NCI-H524 treated with DMSO at 0.1 percent for 48 hours (cell line): ENCODE data around the gene SP3.

ENCODE experiments used
- DNase-seq: peaks from one replicate; lab custom pipeline; 2025; lab: John Stamatoyannopoulos, UW

SP3 gene

DNA sequence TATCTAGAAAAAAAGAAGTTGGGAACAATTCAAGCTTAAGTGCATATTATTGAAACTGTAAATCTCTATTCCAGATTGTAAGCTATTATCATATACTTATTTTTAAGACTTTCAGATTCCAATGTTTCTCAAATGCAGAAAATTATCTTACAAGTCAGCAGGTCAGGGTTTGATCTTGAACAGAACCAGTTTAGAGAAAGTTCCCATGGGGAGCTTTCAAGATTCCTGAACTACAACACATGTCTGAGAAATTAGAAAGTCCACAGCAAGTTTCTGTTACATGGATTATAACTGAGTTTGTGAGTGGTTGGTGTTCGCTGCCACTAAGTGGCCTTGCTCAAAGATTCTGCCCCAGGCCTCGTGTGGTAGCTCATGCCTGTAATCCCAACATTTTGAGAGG lies 31.6 kb upstream of the SP3 start:
- no peak for DNase-seq

DNA sequence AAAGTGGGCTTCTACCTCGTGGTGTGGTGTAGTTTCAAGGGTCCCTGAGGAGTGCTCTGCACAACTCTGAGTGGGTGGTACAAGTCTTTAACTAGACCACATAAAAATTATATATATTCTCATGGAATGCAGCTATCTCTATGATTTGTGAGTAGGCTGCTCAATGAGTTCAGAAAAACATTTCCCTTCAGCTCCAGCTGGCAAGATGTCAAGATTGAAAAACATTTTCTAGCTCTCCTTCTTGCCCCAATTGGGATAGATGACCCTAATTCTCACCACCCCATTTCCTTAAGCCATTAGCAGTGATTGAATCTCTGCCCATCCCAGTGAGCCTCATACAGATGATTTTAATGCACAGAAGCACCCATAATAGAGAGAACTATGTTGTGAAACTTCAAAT lies 28.3 kb upstream of the SP3 start:
- no peak for DNase-seq

DNA sequence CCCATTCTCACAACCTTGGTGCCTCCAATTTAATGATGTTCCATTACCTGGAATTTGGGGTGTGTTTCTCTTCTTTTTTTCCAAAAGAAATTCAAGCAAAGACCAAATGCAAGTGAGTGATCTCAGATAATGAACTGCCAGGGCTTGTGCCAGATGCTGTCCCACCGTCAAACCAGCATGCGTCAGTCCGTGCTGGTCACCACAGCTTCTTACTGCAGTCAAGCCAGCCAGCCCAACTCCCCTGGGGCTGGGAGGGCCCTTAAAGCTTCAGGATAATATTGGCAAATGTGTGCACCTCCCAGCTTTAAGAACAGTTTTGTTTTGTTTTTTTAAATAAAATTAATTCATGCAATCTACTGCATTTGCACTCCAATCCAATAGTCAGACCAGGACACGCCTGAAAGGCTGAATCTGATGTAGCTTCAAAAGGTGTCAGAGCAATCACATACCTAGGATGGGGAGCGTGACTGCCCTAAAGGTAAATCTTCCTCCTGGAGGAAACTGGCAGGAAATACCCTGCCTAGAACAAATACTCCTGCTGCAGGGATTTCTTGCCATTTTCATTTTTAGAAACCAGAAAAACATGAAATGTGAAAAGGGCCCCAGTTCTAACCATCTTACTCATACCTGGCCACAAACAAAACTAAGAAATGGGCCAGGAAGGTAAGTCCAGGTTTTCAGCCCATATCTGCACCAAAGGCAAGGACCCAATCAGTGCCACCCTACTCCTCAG lies 26.8 kb upstream of the SP3 start:
- no peak for DNase-seq

DNA sequence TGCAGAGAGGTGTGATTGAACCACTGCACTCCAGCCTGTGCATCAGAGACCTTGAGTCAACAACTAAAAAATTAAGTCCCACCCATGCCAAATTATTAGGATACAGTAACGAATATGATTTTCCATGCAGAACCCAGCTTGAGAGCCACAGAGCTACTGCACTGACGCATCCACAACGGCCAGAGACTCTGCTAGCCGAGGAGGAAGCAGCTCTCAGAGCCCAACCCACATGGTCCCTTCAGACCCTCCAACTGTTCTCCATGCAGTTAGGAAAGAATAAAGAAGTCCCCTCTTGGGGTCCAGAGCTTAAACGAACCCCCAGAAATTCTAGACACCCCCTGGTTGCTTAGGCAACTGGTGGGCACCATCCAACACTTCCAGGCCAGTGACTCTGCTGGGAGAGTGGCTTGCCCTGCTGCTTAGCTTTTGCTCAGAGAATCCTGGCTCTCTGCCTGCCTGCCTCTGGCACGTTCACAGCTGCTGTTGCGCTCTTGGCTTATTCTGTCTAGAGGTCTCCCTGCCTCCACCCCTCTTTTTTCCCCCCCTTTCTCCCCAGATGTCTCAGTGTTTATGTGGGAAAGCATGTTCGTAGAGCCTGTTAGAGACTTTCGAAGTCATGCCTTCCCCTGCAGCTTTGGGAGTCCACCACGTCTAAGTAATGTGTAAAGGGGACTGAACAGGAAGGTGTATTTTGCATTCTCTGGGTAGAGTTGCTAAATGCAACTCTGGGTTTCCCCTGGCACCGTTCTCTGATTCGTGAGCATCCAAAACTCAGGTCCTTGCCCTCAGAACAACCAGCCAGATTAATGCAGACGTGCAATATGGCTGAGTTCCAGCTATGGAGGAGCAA lies 26.0 kb upstream of the SP3 start:
- DNase-seq, result peak; percentile 35

DNA sequence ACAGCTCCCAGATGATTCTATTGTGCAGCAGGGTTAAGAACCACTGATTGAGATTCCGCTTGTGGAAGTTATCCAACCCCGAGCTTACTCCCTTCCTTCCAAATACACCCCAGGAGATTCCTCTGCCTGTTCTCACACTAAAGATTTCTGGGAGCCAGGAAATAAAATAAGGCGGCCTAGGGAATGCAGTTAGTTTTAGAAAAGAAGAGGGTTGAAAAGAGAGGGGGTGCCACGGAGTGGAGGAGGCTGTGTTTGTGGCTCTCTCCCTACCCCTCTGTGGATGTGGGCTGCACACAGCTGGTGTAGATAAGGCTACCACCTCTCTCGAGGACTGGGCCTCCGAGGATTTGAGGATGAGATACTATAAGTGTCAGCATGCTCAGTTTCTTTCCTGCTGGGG lies 25.1 kb upstream of the SP3 start:
- no peak for DNase-seq

DNA sequence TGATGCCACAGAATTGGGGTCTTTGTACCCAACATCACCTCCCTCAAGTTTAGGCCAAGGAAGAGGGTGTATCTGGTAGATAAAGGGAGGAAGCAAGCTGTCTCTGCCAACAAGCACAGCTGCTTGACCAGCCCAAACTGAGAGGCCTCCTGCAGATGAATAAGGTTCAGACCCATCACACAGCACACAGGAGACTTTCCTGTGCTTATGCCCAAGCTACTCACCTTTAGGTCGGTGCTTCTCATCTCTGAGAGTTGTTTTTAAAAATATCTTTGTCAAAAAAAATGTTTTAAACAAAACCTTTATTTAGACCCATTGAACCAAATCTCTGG lies 24.7 kb upstream of the SP3 start:
- no peak for DNase-seq

DNA sequence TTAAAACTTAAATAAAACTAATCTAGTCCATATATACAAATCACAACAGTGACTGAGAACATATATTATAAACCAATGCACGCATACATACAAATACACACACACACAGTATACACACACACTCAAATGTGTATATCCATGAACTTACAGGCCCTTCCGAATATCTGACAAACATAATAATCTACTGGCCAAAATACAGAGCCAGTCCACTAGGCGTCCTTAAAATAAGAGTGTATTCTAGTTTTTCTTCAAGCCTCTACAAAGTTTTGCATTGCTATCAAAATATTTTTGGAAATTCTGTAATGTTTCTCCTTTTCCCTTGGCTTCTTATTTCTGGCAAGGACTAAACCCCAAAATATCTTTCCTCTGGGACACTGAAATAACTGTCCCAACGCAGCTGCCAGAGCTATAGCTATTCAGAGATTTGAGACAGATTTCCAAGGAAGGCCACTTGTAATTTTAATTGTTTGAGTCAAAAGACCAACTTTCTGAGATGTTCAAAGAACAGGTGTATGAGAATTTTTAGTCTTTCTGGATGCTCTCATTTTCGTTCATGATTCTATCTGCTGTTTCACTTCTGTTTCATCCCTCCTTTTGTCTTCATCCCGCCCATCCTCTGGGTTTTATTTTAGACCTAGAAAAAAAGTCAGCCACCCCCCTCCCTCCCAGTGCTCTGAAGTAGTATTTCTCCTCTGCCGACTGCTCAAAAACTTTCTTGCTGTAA lies 24.1 kb upstream of the SP3 start:
- no peak for DNase-seq

DNA sequence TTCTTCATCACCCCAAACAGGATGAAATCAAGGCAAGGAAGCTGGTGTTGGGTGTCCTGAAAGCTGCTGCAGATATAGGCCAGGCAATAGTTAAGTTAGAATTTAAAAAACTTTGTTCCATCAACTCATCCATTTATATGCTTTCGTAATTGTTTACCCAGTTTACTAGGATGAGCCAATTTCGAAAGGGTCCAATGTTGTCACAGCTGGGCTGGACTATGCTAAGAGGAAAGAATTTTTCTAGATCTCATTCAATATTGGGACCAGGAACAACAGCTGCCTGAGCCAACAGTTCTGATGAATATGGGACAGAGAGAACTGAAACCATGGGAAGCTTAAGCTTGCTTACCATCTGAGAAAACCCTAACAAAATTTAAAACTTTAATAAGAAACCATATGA lies 21.6 kb upstream of the SP3 start:
- DNase-seq, result no peak

DNA sequence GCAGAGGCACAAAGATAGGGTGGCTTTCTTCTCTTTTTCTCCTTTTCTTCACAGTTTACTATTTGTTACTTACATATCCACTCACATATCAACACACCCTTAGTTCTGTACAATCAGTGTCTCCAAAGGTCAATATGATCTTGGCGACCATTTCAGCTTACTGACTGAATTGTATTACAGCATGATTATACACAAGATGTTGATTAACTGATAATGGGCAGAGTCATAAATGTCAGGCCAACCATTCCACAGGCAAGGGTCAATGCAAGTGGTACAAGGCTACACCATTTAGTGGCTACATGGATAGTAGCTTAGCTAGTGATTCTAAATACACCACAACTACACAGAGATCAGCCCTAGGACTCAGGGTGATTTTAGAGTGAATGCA lies 20.4 kb upstream of the SP3 start:
- DNase-seq, result no peak

DNA sequence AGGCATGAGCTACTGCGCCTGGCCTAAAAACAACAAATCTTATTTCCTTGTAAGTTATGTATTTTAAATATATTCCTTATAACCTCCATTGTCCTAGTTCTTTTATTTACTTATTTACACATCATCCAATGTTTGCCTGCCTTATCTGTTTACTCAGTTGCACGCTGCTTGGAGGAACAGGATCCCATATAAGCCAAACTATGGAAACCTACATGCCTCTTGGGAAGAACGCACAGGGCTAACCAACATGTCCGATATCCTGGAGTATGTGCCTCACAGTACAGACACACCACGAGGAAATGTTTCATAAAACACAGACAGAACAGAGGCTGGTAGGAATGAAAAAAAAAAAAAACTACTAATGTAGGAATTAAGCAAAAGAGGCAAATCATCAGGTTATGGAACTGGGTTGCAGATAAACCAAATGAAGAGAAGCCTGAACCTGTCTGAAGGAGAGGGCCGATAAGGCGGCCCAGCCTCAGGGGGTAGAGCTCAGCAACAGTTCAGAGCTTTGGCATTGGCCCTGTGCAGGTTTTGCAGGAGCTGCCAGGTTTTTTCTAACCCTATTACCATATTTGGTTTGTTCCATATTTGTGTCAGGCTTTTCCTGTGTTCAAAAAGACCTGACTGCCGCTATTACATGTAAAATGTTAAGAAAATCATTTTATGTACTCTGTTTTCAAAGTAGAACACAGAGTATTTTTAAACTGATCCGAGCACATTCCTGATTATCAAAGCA lies 19.9 kb upstream of the SP3 start:
- DNase-seq, result no peak

DNA sequence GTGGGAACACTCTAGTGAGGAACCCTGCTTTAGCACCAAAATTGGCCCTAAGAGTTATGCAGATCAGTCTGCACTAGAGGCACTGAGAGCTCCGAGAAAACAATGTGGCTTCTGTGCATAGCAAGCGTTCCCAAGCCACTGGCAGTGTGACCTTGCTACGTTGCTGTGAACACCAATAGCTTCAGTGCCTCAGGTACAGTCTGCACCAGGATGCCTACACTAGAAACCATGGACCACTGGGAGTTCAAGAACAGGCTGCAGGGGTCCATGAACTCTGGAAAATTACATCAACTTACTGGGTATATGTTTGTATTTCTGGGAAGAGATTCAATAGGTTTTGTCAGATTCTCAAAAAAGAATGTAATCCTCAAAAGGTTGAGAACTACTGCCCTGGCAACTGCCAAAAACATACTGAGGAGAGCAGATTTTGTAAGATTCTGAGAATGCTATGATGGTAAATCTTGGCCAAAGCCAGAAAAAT lies 18.3 kb upstream of the SP3 start:
- DNase-seq, result no peak

DNA sequence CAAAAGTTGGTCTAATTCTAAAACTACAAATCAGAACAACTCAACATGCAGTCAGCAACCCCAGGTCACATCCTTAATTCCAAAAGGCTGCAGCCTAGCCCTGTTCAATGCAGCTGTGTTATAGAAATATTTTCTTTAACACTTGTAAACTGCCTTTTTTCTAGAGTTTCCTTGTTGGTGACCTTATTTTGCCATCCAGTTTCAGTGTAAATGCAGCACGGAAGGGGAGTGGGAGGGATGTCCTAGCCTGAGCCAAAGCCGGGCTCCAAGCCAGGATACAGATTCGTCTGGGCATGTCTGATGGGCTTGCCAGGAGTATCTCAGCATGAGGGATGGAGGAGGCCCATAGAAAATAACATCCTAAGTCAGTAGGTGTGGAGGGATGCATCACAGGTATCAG lies 17.7 kb upstream of the SP3 start:
- DNase-seq, result no peak

DNA sequence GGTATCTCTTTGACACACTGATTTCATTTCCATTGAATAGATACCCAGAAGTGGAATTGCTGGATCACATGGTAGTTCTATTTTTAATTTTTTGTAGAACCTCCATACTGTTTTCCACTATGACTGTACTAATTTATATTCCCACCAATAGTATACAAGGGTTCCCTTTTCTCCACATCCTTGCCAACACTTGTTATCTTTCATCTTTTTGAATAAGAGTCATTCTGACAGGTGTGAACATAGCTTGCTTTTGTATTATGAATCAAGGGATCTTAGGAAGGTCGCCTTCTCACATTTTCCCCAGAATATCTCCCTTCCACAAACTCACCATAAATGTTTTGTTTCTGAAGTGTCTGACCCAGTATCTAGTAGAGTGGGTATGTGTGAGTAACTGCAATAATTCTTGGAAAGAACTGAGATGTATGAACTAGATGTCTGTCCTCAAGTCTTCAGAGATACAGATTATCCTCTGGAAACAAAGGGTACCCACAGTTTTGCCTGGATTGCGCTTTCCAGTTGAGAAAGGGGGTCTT lies 17.1 kb upstream of the SP3 start:
- no peak for DNase-seq

DNA sequence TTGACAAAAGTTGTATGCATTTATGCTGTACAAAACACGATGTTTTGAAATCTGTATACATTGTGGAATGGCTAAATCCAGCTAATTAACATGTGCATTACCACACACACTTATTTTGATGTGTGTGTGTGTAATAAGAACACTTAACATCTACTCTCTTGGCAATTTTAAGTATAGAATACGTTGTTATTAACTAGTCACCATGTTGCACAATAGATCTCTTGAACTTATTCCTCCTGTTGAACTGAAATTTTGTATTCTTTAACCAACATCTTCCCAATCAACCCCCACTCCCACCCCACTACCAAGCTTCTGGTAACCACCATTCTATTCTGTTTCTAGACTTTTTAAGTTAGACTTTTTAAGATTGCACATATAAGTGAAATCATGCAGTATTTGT lies 16.3 kb upstream of the SP3 start:
- DNase-seq, result no peak

DNA sequence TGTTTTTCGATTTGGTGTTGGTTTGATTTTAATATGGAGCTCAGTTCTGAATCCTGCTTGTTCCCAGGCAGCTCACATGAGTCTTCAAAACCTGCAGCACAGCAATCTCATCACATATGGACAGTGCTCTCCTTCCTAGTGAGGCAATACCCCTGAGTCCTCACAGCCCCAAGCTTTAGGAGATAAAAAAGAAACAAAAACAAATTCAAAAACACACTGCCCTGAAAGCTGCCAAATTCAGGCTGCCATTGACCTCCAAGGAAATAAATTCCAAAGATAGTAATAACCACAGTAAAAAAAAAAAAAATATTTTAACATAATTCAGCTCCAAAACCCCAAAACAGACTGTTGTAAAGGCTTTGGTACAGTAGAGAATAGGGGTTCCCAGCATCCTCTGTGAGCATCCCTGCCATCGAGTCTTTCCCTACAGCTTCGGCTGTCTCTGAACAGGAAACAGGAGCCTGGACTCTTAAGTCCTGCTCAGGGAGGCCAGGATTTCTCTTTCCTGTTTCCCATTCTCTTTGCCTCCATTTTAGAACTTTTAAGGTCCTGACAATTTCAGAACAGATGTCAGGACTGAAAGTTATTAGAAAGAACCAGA lies 14.7 kb upstream of the SP3 start:
- DNase-seq, result no peak

DNA sequence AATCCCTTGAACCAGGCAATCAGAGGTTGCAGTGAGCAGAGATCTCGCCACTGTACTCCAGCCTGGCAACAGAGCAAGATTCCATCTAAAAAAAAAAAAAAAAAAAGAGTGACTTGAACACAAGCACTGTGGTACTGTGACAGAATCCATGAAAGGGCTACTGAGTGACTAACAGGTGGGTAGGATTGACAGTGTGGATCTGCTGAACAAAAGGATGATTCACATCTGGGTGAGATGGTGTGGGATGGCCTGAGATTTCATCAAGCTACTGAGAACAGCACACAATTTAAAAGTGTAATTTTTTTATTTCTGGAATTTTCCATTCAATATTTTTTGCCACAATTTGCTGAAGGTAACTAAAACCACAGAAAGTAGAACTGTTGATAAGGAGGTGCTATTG lies 13.3 kb upstream of the SP3 start:
- no peak for DNase-seq

DNA sequence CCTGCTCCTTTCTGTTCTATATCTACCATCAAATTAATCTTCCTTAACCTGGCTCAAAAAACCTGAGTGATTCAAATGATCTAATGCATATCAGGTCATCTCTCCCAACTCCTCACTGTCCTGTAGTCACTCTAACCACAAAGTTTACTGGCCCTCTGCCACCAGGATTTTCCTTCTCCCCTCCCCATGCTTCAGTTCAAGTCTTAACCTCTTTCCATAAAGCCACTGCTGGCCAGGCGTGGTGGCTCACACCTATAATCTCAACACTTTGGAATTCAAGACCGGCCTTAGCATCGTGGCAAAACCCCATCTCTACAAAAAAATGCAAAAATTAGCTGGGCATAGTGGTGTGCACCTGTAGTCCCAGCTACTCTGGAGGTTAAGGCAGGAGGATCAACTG lies 7.5 kb upstream of the SP3 start:
- no peak for DNase-seq

DNA sequence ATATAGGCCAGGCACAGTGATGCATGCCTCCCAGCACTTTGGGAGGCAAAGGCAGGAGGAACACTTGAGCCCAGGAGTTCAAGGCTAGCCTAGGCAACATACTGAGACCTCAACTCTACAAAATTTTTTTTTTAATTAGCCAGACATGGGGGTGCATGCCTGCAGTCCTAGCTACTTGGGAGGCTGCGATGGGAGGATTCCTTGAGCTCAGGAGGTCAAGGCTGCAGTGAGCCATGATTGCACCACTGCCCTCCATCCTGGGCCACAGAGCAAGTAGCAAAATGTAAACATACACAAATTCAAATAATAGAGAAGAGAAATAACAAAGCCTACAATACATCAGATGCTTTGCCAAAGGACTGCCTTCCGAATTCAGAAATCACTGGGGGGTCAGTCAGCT lies 7.0 kb upstream of the SP3 start:
- DNase-seq, result no peak

DNA sequence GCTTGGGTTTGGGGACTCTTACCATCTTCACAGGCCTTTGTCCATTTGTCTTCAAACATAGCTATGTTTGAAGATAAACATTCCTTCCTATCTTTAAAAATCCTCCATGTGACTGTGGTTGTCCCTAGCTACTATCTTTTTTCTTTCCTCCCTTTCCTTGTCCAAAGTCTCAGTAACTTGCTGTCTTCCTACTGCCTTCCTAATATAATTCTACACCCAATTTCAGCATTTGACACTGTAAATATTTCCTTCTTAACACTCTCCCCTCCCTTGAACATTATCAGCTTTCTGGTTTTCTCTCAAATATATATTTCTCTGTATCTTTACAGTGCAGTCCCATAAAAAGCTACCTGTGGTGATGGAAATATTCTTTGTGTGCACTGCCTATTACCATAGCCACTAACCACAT lies 5.3 kb upstream of the SP3 start:
- DNase-seq, result no peak

DNA sequence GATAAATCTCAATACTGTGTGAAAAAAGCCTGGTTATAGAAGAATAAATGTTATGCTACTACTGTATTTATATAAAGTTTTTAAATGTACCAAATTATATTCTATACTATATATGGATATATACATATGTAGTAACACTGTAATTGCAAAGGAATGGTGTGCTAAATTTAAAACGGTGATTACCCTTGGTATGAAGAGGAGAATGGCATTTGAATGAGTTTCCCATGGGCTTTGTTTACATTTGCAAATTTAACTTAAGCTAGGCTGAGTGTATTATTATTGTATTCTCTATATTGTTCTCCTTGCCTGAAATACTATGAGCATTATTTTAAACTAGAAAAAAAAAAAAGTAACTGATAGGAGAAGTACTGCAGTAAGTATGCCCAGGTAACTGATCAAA lies 4.7 kb upstream of the SP3 start:
- DNase-seq, result no peak

DNA sequence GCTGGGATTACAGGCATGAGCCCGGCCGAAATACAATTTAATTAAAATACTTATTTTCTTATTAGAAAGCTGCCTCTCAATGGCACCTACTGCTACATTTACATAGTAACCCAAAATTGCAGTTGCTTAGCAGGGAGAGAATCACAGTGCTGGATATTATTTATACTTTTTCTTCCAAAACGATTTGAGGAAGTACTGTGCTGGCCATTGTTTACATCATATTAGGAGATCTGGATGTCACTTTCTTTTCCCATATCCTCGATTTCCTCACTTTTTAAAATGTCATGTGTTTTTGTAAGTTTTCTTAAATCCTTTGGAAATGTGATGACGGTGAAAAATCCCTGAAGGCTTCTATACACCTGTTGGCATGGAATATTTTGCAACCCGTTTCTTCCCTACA lies 3.4 kb upstream of the SP3 start:
- no peak for DNase-seq
